Mucosa of rectum (tissue), 2 donors: ENCODE results near the gene UBE2K.
A peak's percentile ranks its signal among the peaks of the same experiment; 100 is the strongest.
"Not testable (repeated sequence)": the region's sequence is repeated elsewhere in the genome, so short reads cannot be mapped to it uniquely, and the experiment has no call there.

Source experiments
- H3K27ac ChIP-seq, 2 donors: one replicate each; pipeline ENCODE4 v1.7.0; 2013; ENCODE audit warnings: inconsistent platforms in 2 of 2, low read depth in 2 of 2, low read length in 2 of 2
- H3K27me3 ChIP-seq, 2 donors: one replicate each; pipeline ENCODE4 v1.7.0; 2013; ENCODE audit warnings: low read length in 2 of 2; ENCODE audit not compliant: control insufficient read depth in 2 of 2, insufficient read depth in 2 of 2
- H3K36me3 ChIP-seq, 2 donors: one replicate each; pipeline ENCODE4 v1.7.0; 2013; ENCODE audit warnings: low read length in 2 of 2; ENCODE audit not compliant: control insufficient read depth in 2 of 2, insufficient read depth in 2 of 2
- H3K4me1 ChIP-seq, 2 donors: one replicate each; pipeline ENCODE4 v1.7.0; 2013; ENCODE audit warnings: low read length in 2 of 2, mild to moderate bottlenecking in 1 of 2; ENCODE audit not compliant: control insufficient read depth in 2 of 2, insufficient read depth in 2 of 2
- H3K4me3 ChIP-seq, 2 donors: one replicate each; pipeline ENCODE4 v1.7.0; 2013; ENCODE audit warnings: low read length in 2 of 2
- H3K9ac ChIP-seq, 2 donors: one replicate each; pipeline ENCODE4 v1.7.0; 2013; ENCODE audit warnings: low read length in 2 of 2, low read depth in 1 of 2, mild to moderate bottlenecking in 1 of 2
- H3K9me3 ChIP-seq, 2 donors: one replicate each; pipeline ENCODE4 v1.7.0; 2013; ENCODE audit warnings: low read length in 2 of 2; ENCODE audit not compliant: control insufficient read depth in 2 of 2
- donor health status: healthy.
- donor health status: Normal muscosa, but diverticular disease.

Gene UBE2K

GRCh38 chr4:39697740-39698423 lies at the start of gene UBE2K:
Gene UBE2K, plus strand, starts transcription at chr4:39698136. Its CDS starts 192 bp downstream, at chr4:39698328.
- H3K27me3 ChIP-seq, result no peaks in the 10 kb centered on the region
- peaks cover 22 to 25% of the 10 kb centered on the region in 2 donors for H3K4me1 ChIP-seq
- H3K36me3 ChIP-seq, result peaks cover 0 to 3% of the 10 kb centered on the region in 2 donors
- H3K27ac ChIP-seq, result peak within 1 kb of the TSS; percentile 82 to 94
- H3K4me3 ChIP-seq, result peak within 1 kb of the TSS; percentile 83 to 94
- no peaks in the 10 kb centered on the region for H3K9me3 ChIP-seq
- peak within 1 kb of the TSS; percentile 82 to 93 for H3K9ac ChIP-seq

GRCh38 chr4:39648213-39648612 lies 49.7 kb upstream of the UBE2K start:
- no peak overlapping the region for H3K27ac ChIP-seq
- no peak overlapping the region for H3K9ac ChIP-seq
- no peak overlapping the region for H3K4me3 ChIP-seq
- no peaks in the 10 kb centered on the region for H3K27me3 ChIP-seq
- H3K9me3 ChIP-seq, result no peaks in the 10 kb centered on the region
- no peaks in the 10 kb centered on the region for H3K36me3 ChIP-seq
- H3K4me1 ChIP-seq, result no peaks in the 10 kb centered on the region

GRCh38 chr4:39648827-39649558 lies 48.9 kb upstream of the UBE2K start:
- H3K9me3 ChIP-seq, result no peaks in the 10 kb centered on the region
- no peak overlapping the region for H3K4me3 ChIP-seq
- no peak overlapping the region for H3K27ac ChIP-seq
- no peaks in the 10 kb centered on the region for H3K27me3 ChIP-seq
- no peaks in the 10 kb centered on the region for H3K4me1 ChIP-seq
- no peak overlapping the region for H3K9ac ChIP-seq
- no peaks in the 10 kb centered on the region for H3K36me3 ChIP-seq

- Histone ChIP-seq H3K27me3 (no peaks in the 10 kb centered on the region), H3K4me3 (no peak overlapping the region), H3K27ac (no peak overlapping the region), H3K4me1 (no peaks in the 10 kb centered on the region), H3K9ac (no peak overlapping the region), H3K36me3 (no peaks in the 10 kb centered on the region), H3K9me3 (no peaks in the 10 kb centered on the region)
Measured at GRCh38 chr4:39649639-39650265, 48.2 kb upstream of the UBE2K start.

GRCh38 chr4:39651586-39651985 lies 46.4 kb upstream of the UBE2K start:
- H3K36me3 ChIP-seq, H3K27ac ChIP-seq, H3K27me3 ChIP-seq, H3K4me3 ChIP-seq, H3K9me3 ChIP-seq, H3K9ac ChIP-seq, H3K4me1 ChIP-seq: not testable (repeated sequence)

- no peaks in the 10 kb centered on the region for H3K36me3 ChIP-seq
- H3K4me1 ChIP-seq, result no peaks in the 10 kb centered on the region
- no peak overlapping the region for H3K4me3 ChIP-seq
- no peaks in the 10 kb centered on the region for H3K9me3 ChIP-seq
- peak overlapping the region in 1 of 2 donors; percentile 9 for H3K27ac ChIP-seq
- H3K9ac ChIP-seq, result no peak overlapping the region
- H3K27me3 ChIP-seq, result no peaks in the 10 kb centered on the region
Measured at GRCh38 chr4:39655211-39655610, 42.7 kb upstream of the UBE2K start.

GRCh38 chr4:39655876-39656275 lies 42.1 kb upstream of the UBE2K start:
- no peaks in the 10 kb centered on the region for H3K36me3 ChIP-seq
- no peaks in the 10 kb centered on the region for H3K4me1 ChIP-seq
- H3K9me3 ChIP-seq, result no peaks in the 10 kb centered on the region
- H3K27ac ChIP-seq, result no peak overlapping the region
- no peak overlapping the region for H3K4me3 ChIP-seq
- no peaks in the 10 kb centered on the region for H3K27me3 ChIP-seq
- no peak overlapping the region for H3K9ac ChIP-seq

GRCh38 chr4:39656638-39657037 lies 41.3 kb upstream of the UBE2K start:
- H3K4me3 ChIP-seq, H3K9me3 ChIP-seq, H3K36me3 ChIP-seq, H3K9ac ChIP-seq, H3K4me1 ChIP-seq, H3K27me3 ChIP-seq, H3K27ac ChIP-seq: not testable (repeated sequence)

GRCh38 chr4:39657465-39657864 lies 40.5 kb upstream of the UBE2K start:
- Histone ChIP-seq H3K36me3 (no peaks in the 10 kb centered on the region), H3K9ac (no peak overlapping the region), H3K27ac (no peak overlapping the region), H3K9me3 (no peaks in the 10 kb centered on the region), H3K4me1 (no peaks in the 10 kb centered on the region), H3K27me3 (no peaks in the 10 kb centered on the region), H3K4me3 (no peak overlapping the region)

- Histone ChIP-seq H3K27me3 (no peaks in the 10 kb centered on the region), H3K9me3 (no peaks in the 10 kb centered on the region), H3K9ac (no peak overlapping the region), H3K27ac (no peak overlapping the region), H3K4me1 (no peaks in the 10 kb centered on the region), H3K36me3 (no peaks in the 10 kb centered on the region), H3K4me3 (no peak overlapping the region)
Measured at GRCh38 chr4:39658756-39659155, 39.2 kb upstream of the UBE2K start.
